Hematopoietic multipotent progenitor cell treated with erythropoietin and hydrocortisone succinate and interleukin-3 and kit ligand, for 15 days (in vitro differentiated cells): Measurements from ENCODE around the gene SMARCB1.
A peak's percentile ranks its signal among the peaks of the same experiment; 100 is the strongest.

Experiments
- DNase-seq: peaks from one replicate; pipeline ENCODE4 v3.0.0-alpha.2; 2015; ENCODE audit warnings: low spot score

SMARCB1 gene

GRCh38 chr22:23762842-23763578, 23.8 kb upstream of the SMARCB1 start, which contains the start of gene C22orf15:
TSS of gene C22orf15 (plus strand) at chr22:23762990. CDS start at chr22:23763307, 317 bp downstream.
- no peak for DNase-seq

GRCh38 chr22:23763579-23763945, 23.2 kb upstream of the SMARCB1 start:
- no peak for DNase-seq

GRCh38 chr22:23763954-23764353, 22.8 kb upstream of the SMARCB1 start:
- no peak for DNase-seq

GRCh38 chr22:23764899-23765881, 21.6 kb upstream of the SMARCB1 start:
- DNase-seq, result no peak

- DNase-seq, result no peak
Observed at GRCh38 chr22:23767303-23767672, 19.5 kb upstream of the SMARCB1 start.

- peak; percentile 57 for DNase-seq
Observed at GRCh38 chr22:23767673-23768548, 18.9 kb upstream of the SMARCB1 start, which contains the start of gene CHCHD10. TSS of gene CHCHD10 (minus strand) at chr22:23767972. CDS start at chr22:23767874, 98 bp downstream.

- no peak for DNase-seq
Observed at GRCh38 chr22:23769321-23769965, 17.3 kb upstream of the SMARCB1 start.

- no peak for DNase-seq
Observed at GRCh38 chr22:23772315-23772648, 14.5 kb upstream of the SMARCB1 start.

GRCh38 chr22:23772649-23773473, 13.9 kb upstream of the SMARCB1 start, which contains the start of gene MMP11:
TSS of gene MMP11 (plus strand) at chr22:23772849. CDS start at chr22:23772871, 22 bp downstream.
- no peak for DNase-seq

GRCh38 chr22:23773483-23774113, 13.2 kb upstream of the SMARCB1 start:
- DNase-seq, result no peak

GRCh38 chr22:23774114-23774921, 12.4 kb upstream of the SMARCB1 start:
- no peak for DNase-seq

- no peak for DNase-seq
Observed at GRCh38 chr22:23774922-23775436, 11.8 kb upstream of the SMARCB1 start.

- DNase-seq, result no peak
Observed at GRCh38 chr22:23775779-23776375, 10.9 kb upstream of the SMARCB1 start.

GRCh38 chr22:23777776-23778576, 8.8 kb upstream of the SMARCB1 start:
- no peak for DNase-seq

- DNase-seq, result no peak
Observed at GRCh38 chr22:23778577-23778900, 8.2 kb upstream of the SMARCB1 start.

- no peak for DNase-seq
Observed at GRCh38 chr22:23779083-23779482, 7.7 kb upstream of the SMARCB1 start.

GRCh38 chr22:23779731-23780130, 7.0 kb upstream of the SMARCB1 start:
- no peak for DNase-seq
